NCI-H69 (cell line): ENCODE measurements around the gene KRTAP22-1.

Experiments used
- DNase-seq: peaks from one replicate; lab custom pipeline; 2025; lab: John Stamatoyannopoulos, UW

The KRTAP22-1 gene

DNA sequence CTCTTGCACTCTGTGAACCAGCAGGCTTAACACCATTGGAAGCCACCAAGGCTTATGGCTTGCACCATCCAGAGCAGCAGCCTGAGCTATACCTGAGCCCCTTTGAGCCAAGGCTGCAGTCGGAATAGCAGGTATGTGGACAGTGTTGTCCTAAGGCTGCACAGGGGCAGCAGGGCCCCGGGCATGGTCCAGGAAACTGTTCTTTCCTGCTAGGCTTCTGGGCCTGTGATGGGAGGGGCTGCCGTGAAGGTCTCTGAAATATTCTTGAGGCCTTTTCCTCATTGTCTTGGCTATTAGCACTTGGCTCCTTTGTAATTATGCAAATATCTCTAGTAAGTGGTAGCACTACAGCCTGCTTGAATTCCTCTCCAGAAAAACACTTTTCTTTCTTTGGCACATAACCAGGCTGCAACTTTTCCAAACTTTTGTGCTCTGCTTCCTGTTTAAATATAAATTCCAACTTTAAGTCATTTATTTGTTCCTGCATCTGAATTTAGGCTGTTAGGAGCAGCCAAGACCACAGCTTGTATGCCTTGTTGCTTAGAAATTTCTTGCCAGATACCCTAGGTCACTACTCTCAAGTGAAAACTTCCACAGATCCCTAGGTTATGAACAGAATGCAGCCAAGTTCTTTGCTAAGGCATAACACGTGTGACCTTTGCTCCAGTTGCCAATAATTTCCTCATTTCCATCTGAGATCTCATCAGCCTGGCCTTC lies 24.7 kb downstream of the KRTAP22-1 start:
- no peak for DNase-seq

DNA sequence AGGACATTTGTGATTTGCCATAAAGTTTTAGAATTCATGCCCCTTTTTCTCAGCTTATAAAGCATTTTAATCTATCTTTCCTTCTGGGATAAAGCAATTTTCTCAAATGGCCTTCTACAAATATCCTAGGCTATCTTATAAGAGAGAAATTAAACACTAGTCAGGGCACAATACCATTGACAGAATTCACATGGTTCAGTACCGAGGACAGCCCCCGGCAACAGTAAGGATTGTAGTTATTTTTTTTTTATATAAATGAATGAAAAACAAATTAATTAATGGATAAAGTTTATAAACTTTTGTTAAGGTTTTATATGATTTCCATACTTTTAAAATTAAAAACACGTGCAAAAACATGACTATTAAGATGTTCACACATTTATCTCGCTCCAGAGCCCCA lies 27.2 kb downstream of the KRTAP22-1 start:
- DNase-seq, result no peak

DNA sequence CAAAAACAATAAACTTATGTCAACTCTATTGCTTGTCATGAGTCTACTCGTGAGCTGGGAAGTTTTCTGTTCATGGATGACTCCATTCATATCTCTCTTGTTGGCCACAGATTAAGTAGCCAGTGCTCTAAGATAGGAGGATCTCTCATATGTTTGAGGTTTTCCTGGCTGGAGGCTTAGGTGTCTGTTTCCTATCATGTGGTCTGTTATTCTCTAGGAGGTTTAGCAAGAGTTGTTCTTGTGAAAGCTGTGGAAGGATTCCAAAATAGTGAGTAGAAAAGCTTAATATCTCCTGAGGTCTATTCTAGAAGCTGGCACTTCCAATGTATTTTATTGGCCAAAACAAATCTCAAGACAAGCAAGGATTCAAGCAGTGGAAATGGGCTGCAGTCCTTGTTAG lies 28.3 kb downstream of the KRTAP22-1 start:
- DNase-seq, result no peak

DNA sequence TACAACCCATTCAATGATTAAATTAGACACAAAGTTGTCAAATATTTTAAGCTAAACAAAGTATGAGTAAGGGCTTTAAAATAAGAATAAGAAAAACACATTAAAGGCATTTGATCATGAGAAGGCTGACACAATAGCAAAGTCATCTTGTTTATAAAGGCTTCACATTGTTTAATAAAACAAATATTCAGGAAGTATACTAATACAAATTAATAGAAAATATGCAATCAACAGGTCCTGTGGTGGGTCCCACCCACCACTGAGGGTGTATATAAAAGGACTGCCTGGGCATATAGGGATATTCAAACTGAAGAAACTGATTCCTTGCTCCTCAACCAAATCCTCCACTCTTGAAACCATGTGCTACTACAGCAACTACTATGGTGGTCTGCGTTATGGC lies 34.0 kb downstream of the KRTAP22-1 start, which contains the start of gene KRTAP20-2:
Gene KRTAP20-2 (plus strand): TSS at position 301 of the 400 bp plus-strand sequence. CDS start 58 bp downstream, at position 359.
- DNase-seq, result no peak

- no peak for DNase-seq
Measured at GRCh38 chr21:30638686-30639085, 37.8 kb downstream of the KRTAP22-1 start.

- DNase-seq, result no peak
Measured at GRCh38 chr21:30642564-30642963, 41.7 kb downstream of the KRTAP22-1 start, which contains the start of gene KRTAP20-3. KRTAP20-3 (plus strand) TSS chr21:30642864.

DNA sequence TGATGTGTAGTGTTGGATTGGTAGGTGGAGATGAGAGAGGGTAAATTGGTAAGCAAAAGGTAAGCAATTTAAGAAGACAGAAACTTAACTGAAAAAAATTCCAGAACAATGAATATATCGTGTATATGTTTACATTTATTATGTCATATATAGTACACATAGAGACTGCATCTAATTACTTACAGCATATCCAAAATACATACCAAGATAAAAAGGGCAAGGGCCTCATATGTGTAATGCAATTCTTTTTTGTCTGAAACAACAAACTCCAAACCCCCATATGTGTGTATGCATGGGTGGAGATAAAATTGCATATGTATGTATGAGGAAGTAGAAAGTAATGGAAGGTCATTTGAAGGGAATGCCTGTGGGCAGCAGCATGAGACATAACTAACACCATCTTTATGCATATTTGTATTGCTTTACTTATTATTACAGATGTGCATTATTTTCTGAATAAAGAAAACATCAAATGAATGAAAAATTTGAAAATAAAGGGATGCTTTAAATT lies 46.1 kb downstream of the KRTAP22-1 start:
- DNase-seq, result no peak
